Measurements from ENCODE around the gene PALM3. TPM values are rescaled to one million over a fixed set of nuclear protein-coding genes. Genes with fewer than 3 reads are reported as not detected.

Gene PALM3
- total RNA-seq, 1 experiment from 2014 or later: 3.3 TPM

- H3K4me3 ChIP-seq (replicated peaks in 1 of 2; ENCODE audit: low read depth in 1 of 2, low read length in 2 of 2): peak overlapping the region; percentile 45 to 58
- intact Hi-C loops (cut with micrococcal nuclease): no loop called here
- no peaks in the 10 kb centered on the region for H3K27me3 ChIP-seq (ENCODE audit: insufficient read depth, low read length)
- no peaks in the 10 kb centered on the region for H3K9me2 ChIP-seq (ENCODE audit: insufficient read depth)
- peaks cover 3 to 7% of the 10 kb centered on the region in 2 experiments; a peak in 1 of 4 replicates for H3K9me3 ChIP-seq (ENCODE audit: control insufficient read depth in 1 of 2, insufficient read depth in 1 of 2, low read depth in 1 of 2, low read length in 2 of 2)
- TF ChIP-seq, protein P1, sequence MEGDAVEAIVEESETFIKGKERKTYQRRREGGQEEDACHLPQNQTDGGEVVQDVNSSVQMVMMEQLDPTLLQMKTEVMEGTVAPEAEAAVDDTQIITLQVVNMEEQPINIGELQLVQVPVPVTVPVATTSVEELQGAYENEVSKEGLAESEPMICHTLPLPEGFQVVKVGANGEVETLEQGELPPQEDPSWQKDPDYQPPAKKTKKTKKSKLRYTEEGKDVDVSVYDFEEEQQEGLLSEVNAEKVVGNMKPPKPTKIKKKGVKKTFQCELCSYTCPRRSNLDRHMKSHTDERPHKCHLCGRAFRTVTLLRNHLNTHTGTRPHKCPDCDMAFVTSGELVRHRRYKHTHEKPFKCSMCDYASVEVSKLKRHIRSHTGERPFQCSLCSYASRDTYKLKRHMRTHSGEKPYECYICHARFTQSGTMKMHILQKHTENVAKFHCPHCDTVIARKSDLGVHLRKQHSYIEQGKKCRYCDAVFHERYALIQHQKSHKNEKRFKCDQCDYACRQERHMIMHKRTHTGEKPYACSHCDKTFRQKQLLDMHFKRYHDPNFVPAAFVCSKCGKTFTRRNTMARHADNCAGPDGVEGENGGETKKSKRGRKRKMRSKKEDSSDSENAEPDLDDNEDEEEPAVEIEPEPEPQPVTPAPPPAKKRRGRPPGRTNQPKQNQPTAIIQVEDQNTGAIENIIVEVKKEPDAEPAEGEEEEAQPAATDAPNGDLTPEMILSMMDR (IDR thresholded peaks at IDR 0.05 in 2 of 3, conservative IDR thresholded peaks at IDR 0.05 in 1 of 3; ENCODE audit: borderline replicate concordance in 1 of 3, insufficient read depth in 1 of 3, low read depth in 2 of 3, low read length in 2 of 3): no peak
- TF ChIP-seq YY1 (IDR thresholded peaks at IDR 0.05; ENCODE audit: extremely low read depth, insufficient replicate concordance, low read depth, low read length) (no peak), TCF7L2 (IDR thresholded peaks at IDR 0.05; ENCODE audit: borderline replicate concordance, extremely low read depth, insufficient read depth, insufficient read length) (no peak), ZNF274 (IDR thresholded peaks at IDR 0.05; ENCODE audit: low read depth, low read length) (no peak), CBX3 (IDR thresholded peaks at IDR 0.05; ENCODE audit: low read depth) (no peak), JUND (IDR thresholded peaks at IDR 0.05) (no peak), CEBPB (IDR thresholded peaks at IDR 0.05; ENCODE audit: low read depth) (no peak), ATF3 (IDR thresholded peaks at IDR 0.05) (no peak)
- H3K9ac ChIP-seq (ENCODE audit: low read length): peak overlapping the region; percentile 53; the same call in 1 of the 2 replicates
- TSS peak; percentile 30 for BruUV-seq (replicated peaks)
- H4K20me1 ChIP-seq (ENCODE audit: insufficient read depth): no peaks in the 10 kb centered on the region
- peak overlapping the region; percentile 82 for H3K4me2 ChIP-seq (ENCODE audit: low read length)
- peaks cover 0 to 3% of the 10 kb centered on the region in 2 experiments; a peak in 1 of 4 replicates for H3K36me3 ChIP-seq (ENCODE audit: control insufficient read depth in 1 of 2, insufficient read depth in 2 of 2, low read length in 2 of 2)
- ChIA-PET RAD21 (ENCODE audit: low non-redundant PET in 1 of 2, low total read pairs in 2 of 2, uncharacterized antibody in 2 of 2, unreplicated experiment in 2 of 2) (no interaction called here), POLR2A (interaction anchor here (1.8 kb wide), 1 partner anchor 8 kb away, joined by 4 read pairs; no protein-coding TSS in a partner anchor), CTCF (interaction anchor here (1.4 kb wide), 1 partner anchor 17 kb away, joined by 3 read pairs; the partner anchor contains the start of gene MISP3)
- DNase-seq (ENCODE audit: low read depth, low spot score) (no peak), ATAC-seq (no peak)
- peak overlapping the region; percentile 78; the same call in 1 of the 2 replicates for H3K27ac ChIP-seq (ENCODE audit: low read depth, low read length)
- peaks cover 12 to 19% of the 10 kb centered on the region in 2 experiments for H3K4me1 ChIP-seq (ENCODE audit: control insufficient read depth in 1 of 2, insufficient read depth in 2 of 2, low read length in 2 of 2)
- no peak overlapping the region for H2AFZ ChIP-seq (ENCODE audit: low read depth, low read length, poor library complexity, severe bottlenecking)
- H3K79me2 ChIP-seq (ENCODE audit: insufficient read depth, low read length): no peaks in the 10 kb centered on the region
These were observed 26.9 kb upstream of the PALM3 start for GRCh38 chr19:14088634-14089411.

Data from HCT116 (cell line).